GM18867 (cell line): ENCODE results near the gene CNTLN.
"Not testable (repeated sequence)": the region's sequence is repeated elsewhere in the genome, so short reads cannot be mapped to it uniquely, and the experiment has no call there.

Source experiments
- ATAC-seq: cut with Tn5 transposase; IDR thresholded peaks from one replicate; pipeline ENCODE4 v1.9.1; 2021; ENCODE audit warnings: mild to moderate bottlenecking, moderate library complexity; ENCODE audit not compliant: unreplicated experiment

The CNTLN gene

DNA sequence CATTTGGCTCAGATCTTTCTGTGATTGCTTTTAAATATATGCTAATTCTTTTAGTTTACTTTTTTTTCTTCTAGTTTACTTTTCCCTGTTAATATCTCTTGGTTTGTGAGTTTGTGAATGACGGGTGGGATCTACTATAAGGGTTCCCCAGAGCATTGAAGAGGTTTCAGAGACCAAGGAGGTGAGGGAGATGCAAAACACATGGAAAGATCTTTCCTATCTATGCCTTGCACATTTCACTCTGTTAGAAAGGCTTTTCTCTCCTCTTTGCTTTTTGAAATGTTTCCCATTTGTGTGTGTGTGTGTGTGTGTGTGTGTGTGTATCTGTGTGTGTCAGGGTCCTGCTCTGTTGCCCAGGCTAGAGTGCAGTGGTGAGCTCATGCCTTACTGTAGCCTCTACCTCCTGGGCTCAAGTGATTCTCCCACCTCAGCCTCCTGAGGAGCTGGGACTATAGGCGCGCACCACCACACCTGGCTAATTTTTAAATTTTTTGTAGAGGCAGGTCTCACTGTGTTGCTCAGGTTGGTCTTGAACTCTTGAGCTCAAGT, 50.7 kb downstream of the CNTLN start:
- no peak for ATAC-seq

DNA sequence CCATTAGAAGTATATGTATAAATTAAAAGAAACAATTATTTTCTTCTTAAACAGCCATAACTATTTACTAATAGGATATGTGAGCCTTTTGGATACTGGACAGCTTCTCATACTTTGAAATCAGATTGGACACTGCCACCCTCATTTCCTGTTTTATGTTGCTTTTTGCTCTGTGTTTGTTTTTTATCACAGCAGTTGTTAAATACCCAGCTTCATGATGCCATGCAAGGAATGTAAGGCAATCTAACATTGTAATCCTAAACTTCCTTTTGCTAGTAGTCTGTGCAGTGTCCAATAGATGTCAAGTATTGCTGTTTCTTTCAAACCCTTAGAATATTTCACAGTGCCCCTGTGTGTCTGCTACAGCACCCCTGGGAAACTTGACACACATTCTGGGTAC, 56.2 kb downstream of the CNTLN start:
- ATAC-seq, result no peak

DNA sequence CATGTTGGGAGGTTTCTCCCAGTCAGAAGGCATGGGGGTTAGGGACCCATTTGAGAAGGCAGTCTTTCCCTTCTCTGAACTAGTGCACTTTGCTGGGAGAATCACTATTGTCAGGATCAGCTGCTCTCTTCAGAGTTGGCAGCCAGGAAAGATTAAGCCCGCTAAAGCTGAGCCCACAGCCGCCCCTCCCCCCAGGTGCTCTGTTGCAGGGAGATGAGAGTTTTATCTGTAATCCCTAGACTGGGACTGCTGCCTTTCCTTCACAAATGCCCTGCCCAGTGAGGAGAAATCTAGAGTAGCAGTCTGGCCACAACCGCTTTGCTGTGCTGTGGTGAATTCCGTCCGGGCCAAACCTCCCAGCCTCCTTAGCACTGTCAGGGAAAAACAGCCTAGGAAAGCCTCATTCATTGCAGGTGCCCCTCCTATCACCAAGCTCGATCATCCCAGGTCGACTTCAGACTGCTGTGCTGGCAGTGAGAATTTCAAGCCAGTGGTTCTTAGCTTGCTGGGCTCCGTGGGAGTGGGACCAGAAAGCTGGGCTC, 69.8 kb downstream of the CNTLN start:
- ATAC-seq, result no peak

DNA sequence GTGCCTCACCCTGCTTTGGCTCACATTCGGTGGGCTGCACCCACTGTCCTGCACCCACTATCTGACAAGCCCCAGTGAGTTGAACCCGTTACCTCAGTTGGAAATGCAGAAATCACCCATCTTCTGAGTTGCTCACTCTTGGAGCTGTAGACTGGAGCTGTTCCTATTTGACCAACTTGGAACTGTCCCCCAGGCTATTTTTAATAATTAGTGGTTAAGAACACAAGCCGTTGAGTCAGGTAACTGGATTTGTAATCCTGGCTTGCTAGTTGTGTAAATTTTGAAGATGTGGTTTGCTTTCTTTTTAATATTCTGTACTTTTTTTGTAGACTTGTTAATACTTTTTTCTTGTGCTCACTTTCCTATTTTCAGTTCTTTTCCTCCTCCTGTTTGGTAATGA, 81.2 kb downstream of the CNTLN start:
- ATAC-seq, result no peak

DNA sequence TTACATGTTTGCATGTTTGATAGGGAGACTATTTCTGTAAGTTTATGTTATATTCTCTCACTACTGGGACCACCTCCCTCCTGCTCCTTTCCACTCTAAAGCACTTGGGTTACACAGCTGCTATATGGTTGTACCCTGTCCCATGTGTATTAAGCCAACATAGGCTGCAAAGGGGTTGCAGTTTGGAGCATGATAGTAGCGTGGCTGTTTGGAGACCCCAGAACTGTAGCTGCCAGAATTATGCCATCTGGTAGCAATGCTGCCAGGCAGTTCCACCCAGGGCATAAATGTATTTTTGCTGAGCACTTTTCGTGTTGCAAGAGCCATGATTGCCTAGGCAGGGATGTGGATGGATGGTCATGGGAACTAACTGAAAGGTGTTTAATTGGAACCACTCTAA, 81.8 kb downstream of the CNTLN start:
- ATAC-seq, result no peak

DNA sequence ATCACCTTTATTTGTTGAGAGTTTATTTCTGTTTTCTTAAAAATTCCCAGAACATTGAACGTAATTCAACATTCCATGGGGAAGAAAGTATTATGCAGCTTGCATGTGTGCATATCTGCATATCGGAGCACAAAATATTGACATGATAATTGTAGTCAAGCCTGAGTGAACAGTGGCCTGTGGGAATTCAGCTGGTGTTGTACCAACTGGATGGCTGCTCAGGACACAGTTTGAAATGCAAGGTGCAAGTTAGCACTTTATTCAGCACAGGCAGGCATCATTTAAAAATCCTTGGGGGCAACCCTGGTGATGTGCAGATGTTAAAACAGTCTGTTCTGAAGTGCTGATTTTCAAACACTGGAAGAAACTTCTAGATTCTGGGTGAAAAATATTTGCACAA, 82.4 kb downstream of the CNTLN start:
- ATAC-seq, result no peak

DNA sequence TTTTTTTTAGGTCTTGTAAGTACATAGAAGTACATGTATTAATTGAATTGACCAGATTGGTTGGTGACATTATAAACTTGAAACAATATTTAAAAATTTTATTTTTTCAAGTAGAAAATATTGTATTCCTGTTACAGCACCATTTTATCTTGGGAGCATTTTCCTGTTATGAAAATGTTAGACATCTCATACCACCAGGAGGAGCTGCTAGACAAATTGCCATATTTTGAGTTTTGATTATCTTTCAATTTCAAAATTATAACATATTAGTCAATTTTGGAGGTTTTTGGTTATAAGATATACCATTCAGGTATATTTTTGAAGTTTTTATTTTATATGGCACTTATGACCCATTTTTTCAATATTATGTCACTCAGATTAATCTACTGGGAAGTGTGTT, 84.4 kb downstream of the CNTLN start:
- ATAC-seq, result no peak

DNA sequence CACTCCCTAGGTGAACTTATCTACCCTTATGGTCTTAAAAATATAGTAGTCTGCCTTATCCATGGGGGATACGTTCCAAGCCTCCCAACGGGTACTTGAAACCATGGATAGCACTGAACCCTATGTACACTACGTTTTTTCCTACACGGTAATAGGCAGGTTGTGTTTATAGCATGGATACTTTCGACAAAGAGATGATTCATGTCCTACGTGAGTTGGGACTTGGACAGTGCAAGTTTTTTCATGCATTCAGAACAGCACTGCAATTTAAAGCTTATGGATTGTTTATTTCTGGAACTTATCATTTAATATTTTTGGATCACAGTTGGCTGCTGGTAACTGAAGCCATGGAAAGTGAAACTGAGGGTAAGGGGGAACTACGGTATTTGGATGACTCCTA, 88.1 kb downstream of the CNTLN start:
- ATAC-seq, result no peak

DNA sequence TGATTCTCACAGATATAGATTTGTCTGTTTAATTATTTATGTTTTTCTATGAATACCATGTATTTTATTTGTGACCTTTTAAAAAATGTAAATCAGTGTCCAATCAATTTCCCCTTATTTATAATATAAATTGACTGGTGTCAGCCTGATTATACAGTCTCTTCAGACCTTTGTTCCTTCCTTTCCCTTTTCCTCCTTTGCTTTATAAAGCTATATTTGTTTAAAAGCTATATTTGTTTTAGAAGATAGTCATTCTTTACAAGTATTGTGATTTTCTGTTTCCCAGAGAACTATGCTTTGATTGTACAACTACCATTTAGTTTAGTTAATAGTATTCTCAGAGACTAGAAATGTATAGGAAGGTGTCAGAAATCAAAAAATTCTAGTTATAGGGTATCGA, 90.6 kb downstream of the CNTLN start:
- ATAC-seq, result no peak

DNA sequence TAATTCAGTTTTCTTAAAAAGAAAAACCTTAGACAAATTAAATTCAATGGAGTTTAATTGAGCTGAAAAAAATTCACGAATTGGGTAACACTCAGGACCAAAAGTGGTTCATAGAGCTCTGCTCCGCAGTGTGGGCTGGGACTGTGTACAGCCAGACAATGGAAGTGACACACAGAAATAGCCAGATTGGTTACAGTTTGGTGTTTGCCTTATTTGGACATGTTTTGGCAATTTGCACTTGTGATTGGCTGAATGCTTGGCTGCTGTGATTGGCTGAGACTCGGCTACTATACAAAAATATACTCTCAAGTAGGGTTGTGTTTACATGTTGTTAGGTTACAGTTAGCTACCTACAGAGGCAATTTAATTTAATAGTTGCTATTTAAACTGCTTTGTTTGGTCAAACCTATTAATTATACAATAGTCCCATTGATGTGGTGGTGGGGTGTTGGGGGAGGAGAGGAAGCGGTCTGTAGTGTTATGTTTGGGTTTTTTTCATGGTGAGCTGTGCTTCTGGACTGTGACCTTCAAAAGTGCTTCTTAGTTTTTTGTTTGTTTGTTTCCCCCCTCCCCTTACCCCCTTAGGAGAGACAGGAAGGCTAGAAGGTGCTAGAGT, 95.2 kb downstream of the CNTLN start:
- no peak for ATAC-seq

DNA sequence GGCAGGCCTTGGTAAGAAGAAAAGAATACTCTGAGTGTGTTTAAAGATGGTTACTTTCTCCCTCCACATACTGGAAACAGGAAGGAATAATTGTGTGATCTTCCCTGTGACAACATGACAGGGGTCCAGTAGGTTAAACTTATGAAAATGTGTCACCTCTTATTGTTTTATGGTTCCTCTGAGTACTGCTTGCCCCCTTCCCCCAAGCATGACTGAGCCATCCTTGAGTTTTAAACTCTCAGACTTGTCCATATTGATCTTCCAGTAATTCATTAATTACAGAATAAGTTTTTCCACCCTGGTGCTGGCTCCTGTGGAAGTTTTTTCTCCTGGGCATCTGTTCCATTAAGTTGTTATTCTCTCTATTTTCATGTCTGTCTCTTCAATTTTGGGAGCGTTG, 95.8 kb downstream of the CNTLN start:
- ATAC-seq, result no peak

DNA sequence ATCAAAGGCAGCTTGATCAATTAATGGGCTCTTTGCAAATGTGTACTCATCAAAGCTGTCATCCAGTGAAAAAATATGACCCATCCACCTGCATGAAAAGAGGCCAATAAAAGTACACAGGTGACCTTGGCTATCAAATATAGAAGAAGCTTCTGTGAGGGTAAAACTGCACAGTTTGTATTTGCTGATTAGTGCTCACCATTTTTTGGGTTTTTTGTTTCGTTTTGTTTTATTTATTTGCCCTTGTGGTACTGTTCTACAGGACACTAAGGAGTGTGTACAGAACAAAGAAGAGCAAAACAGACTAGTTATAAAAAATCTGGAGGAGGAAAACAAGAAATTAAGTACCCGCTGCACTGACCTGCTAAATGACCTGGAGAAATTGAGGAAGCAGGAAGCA, 101.3 kb downstream of the CNTLN start:
- no peak for ATAC-seq

DNA sequence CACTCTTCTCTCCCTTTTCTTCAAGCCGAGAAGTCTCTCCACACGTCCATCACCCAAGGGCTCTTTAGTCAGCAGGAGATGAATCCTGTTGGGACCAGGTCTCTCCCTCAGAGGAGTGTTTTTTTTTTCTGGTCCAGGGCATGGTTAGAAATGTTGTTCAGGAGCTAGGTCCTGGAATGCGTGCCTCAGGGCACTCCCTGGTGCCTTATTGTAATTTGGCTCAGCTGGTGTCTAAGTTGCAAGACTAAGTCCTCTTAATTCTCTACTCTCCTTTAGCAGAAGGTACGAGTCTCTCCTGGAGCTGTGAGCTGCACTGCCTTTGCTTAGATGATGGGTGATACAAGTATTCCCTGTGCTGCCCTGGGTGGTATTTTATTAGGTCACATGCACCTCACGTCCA, 111.9 kb downstream of the CNTLN start:
- ATAC-seq, result no peak

DNA sequence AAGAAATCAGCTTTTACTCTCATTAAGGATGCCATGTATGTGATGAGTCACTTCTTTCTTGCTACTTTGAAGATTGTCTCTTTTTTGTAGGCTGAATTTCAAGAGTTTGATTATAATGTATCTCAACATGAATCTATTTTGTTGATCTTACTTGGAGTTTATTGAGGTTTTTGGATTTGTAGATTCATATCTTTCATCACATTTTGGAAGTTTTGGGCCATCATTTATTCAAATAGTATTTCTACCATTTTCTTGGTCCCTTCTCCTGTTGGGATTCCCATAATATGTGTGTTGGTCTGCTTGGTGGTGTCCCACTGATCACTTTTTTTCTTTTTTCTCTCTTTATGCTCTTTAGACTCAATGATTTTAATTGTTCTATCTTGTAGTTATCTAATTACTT, 116.3 kb downstream of the CNTLN start:
- ATAC-seq, result no peak

DNA sequence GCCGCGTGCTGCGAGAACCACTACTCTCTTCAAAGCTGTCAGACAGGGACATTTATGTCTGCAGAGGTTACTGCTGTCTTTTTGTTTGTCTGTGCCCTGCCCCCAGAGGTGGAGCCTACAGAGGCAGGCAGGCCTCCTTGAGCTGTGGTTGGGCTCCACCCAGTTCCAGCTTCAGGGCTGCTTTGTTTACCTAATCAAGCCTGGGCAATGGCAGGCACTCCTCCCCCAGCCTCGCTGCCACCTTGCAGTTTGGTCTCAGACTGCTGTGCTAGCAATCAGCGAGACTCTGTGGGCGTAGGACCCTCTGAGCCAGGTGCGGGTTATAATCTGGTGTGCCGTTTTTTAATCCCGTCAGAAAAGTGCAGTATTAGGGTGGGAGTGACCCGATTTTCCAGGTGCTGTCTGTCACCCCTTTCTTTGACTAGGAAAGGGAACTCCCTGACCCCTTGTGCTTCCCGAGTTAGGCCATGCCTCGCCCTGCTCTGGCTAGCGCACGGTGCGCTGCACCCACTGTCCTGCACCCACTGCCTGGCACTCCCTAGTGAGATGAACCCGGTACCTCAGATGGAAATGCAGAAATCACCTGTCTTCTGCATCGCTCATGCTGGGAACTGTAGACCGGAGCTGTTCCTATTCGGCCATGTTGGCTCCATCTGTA, 133.8 kb downstream of the CNTLN start:
- not testable (repeated sequence) for ATAC-seq

DNA sequence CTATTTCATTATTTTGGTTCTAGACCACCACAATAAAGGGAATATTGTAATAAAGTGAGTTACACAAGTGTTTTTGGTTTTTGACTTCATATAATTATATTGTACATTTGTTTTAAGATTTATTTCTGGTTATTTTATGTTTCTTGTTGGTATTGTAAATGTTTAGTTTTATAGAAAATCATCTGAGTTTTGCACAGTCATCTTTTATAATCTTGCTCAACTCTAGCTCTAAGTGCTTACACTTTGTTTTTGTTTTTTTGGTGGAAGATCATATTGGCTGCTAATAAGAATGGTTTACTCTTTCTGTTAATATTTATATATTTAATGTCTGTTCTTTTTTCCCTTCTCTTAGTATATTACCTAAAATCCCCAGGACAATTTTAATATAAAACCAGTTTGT, 135.0 kb downstream of the CNTLN start:
- no peak for ATAC-seq

DNA sequence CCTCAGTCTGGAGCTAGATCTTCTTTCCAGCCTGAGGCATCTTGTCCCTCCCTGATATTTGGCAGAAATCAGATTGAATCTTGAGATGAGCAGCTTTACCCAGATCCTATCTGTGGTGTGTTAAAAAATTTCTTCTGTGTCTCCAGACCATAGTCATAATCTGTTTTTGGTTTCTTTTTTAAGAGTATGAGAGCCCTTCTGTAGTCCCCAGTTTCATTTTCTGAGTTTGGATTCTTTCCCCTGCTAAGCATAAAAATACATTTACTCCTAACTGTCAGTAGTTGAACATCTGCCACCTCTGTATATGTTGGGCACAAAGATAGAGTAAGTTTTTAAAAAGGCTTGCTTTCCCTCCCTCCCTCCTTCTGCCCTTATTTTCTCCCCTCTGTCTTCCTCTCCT, 137.7 kb downstream of the CNTLN start:
- peak; percentile 57 for ATAC-seq

DNA sequence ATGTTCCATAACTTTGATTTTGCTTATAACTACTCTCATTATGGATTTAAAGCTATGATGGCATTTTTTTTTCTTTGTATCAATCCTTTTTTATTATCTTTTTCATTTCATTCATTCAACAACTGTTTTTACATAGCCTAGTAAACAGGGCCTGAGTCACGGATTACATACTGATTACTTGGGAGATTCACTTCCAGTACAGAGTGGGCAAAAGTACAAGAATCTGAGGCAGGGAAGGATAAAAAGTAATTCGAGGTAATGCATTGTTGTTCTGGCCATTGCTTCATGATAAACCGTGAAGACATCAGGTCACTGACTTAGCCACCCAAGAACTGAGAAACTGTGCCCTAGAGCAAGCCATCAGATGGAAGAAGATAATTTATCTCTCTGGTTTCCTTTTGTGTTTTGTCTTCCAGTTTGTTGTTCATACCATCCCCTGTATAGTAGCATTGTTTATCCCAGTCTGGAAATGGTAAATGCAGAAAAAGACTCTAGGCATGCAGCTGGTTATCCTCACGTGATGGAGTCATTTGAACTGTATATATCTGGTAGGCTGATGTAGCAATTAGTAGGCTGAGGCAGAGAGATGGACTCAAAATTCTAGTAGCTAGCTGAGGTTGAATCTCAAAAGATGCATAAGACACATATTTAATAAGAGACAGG, 145.6 kb downstream of the CNTLN start:
- ATAC-seq, result no peak

DNA sequence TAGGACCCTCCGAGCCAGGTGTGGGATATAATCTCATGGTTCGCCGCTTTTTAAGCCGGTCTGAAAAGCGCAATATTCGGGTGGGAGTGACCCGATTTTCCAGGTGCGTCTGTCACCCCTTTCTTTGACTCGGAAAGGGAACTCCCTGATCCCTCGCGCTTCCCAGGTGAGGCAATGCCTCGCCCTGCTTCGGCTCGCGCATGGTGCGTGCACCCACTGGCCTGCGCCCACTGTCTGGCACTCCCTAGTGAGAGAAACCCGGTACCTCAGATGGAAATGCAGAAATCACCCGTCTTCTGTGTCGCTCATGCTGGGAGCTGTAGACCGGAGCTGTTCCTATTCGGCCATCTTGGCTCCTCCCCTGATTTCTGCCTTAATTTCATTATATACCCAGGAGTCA, 155.8 kb downstream of the CNTLN start:
- not testable (repeated sequence) for ATAC-seq

DNA sequence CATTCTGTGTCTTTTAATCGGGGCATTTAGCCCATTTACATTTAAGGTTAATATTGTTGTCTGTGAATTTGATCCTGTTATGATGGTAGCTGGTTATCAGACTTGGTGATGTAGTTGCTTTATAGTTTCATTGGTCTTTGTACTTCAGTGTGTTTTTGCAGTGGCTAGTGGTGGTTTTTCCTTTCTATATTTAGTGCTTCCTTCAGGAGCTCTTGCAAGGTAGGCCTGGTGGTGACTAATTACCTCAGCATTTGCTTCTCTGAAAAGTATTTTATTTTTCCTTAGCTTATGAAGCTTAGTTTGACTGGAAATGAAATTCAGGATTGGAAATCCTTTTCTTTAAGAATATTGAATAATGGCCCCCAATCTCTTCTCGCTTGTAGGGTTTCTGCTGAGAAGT, 156.9 kb downstream of the CNTLN start:
- no peak for ATAC-seq

DNA sequence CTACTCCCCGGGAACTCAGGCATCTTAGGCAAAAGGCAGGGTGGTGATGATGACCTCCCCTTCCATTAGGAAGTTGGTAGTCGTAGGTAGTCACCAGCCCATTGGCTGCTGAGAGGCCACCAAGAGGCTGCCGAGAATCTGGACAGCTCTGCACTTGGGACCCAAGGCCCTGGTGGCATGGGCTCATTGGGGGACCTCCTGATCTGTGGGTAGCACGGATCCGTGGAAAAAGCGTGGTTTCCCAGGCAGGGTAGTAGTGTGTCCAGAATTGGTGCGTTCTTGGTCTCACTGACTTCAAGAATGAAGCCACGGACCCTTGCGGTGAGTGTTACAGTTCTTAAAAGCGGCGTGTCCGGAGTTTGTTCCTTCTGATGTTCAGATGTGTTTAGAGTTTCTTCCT, 158.8 kb downstream of the CNTLN start:
- ATAC-seq, result no peak
